IMR-90 (cell line): ENCODE measurements around the gene CASP8AP2.

Experiments
- BHLHE40 ChIP-seq: fragments of 150-350 bp; IDR thresholded peaks from 2 replicates; pipeline ENCODE4 v1.6.1; 2016; ENCODE audit warnings: mild to moderate bottlenecking, low read depth, low read length
- FOS ChIP-seq: fragments of 150-350 bp; IDR thresholded peaks from 2 replicates; pipeline ENCODE4 v1.6.1; 2016; ENCODE audit warnings: low read depth, low read length
- POLR2A ChIP-seq: IDR thresholded peaks from 2 replicates; pipeline ENCODE4 v1.6.1; 2012; ENCODE audit warnings: mild to moderate bottlenecking, low read depth, low read length
- RAD21 ChIP-seq: IDR thresholded peaks from 2 replicates; pipeline ENCODE4 v1.6.1; 2012; ENCODE audit warnings: low read length, improper control_type of control experiment
- RFX5 ChIP-seq: IDR thresholded peaks from 2 replicates; pipeline ENCODE4 v1.8.0; 2012; ENCODE audit warnings: low read depth, mild to moderate bottlenecking, low read length, moderate library complexity
- TF ChIP-seq, protein P1 (sequence below): conservative IDR thresholded peaks from 2 replicates; pipeline ENCODE4 v1.5.1; 2012; ENCODE audit warnings: mild to moderate bottlenecking, low read depth, low read length, improper control_type of control experiment
- TF ChIP-seq, protein P2 (sequence below): fragments of 150-350 bp; IDR thresholded peaks from 2 replicates; pipeline ENCODE4 v1.6.1; 2016; ENCODE audit warnings: low read depth, mild to moderate bottlenecking, low read length, moderate library complexity, borderline replicate concordance

DNA sequence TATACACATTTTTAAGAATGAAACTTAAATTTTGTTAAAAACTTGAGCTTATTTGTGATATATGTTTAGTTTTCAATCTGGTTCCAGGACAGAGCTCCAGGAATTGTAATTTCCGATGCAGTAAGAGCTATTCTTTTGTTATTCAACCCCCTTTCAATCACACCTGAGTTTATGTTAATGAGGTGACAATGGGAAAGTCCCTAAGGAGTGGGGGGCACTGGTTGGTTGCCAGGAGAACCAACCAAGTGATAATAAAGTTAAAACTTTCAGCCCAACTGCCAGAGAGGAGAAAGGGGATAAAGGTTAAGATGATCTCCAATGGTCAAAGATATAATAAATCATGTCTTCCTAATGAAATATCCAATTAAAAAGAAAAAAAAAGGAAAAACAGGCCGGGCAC is 29.9 kb upstream of the CASP8AP2 start:
- TF ChIP-seq, protein P1, sequence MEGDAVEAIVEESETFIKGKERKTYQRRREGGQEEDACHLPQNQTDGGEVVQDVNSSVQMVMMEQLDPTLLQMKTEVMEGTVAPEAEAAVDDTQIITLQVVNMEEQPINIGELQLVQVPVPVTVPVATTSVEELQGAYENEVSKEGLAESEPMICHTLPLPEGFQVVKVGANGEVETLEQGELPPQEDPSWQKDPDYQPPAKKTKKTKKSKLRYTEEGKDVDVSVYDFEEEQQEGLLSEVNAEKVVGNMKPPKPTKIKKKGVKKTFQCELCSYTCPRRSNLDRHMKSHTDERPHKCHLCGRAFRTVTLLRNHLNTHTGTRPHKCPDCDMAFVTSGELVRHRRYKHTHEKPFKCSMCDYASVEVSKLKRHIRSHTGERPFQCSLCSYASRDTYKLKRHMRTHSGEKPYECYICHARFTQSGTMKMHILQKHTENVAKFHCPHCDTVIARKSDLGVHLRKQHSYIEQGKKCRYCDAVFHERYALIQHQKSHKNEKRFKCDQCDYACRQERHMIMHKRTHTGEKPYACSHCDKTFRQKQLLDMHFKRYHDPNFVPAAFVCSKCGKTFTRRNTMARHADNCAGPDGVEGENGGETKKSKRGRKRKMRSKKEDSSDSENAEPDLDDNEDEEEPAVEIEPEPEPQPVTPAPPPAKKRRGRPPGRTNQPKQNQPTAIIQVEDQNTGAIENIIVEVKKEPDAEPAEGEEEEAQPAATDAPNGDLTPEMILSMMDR: no peak
- TF ChIP-seq, protein P2, sequence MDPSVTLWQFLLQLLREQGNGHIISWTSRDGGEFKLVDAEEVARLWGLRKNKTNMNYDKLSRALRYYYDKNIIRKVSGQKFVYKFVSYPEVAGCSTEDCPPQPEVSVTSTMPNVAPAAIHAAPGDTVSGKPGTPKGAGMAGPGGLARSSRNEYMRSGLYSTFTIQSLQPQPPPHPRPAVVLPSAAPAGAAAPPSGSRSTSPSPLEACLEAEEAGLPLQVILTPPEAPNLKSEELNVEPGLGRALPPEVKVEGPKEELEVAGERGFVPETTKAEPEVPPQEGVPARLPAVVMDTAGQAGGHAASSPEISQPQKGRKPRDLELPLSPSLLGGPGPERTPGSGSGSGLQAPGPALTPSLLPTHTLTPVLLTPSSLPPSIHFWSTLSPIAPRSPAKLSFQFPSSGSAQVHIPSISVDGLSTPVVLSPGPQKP: no peak
- no peak for TF ChIP-seq RAD21
- TF ChIP-seq FOS: no peak
- TF ChIP-seq POLR2A: no peak
- no peak for TF ChIP-seq RFX5
- no peak for TF ChIP-seq BHLHE40
